GM12891 (cell line): ENCODE results near the gene CTSA.
A peak's percentile ranks its signal among the peaks of the same experiment; 100 is the strongest.

ENCODE experiments used
- DNase-seq: peaks from one replicate; pipeline ENCODE4 v3.0.0; 2011; ENCODE audit warnings: low spot score; ENCODE audit not compliant: insufficient read length
- FAIRE-seq: peaks from 2 replicates; lab custom pipeline; 2011; peaks lifted over from hg19 to GRCh38; lab: Jason Lieb, UNC
- PAX5 ChIP-seq: IDR thresholded peaks from 2 replicates; pipeline ENCODE4 v1.6.1; 2011; ENCODE audit warnings: low read length, moderate library complexity, mild to moderate bottlenecking; ENCODE audit not compliant: insufficient read depth, severe bottlenecking
- POLR2A ChIP-seq: IDR thresholded peaks from 2 replicates; pipeline ENCODE4 v1.6.1; 2011; ENCODE audit warnings: low read depth, low read length, control low read depth
- POLR2AphosphoS5 ChIP-seq: IDR thresholded peaks from 2 replicates; pipeline ENCODE4 v1.6.1; 2011; ENCODE audit warnings: low read depth, low read length, control low read depth
- POU2F2 ChIP-seq: IDR thresholded peaks from 2 replicates; pipeline ENCODE4 v1.6.1; 2011; ENCODE audit warnings: low read depth, mild to moderate bottlenecking, control low read depth, low read length, moderate library complexity
- SPI1 ChIP-seq: IDR thresholded peaks from 2 replicates; pipeline ENCODE4 v1.6.1; 2011; ENCODE audit warnings: low read depth, low read length, control low read depth
- TAF1 ChIP-seq: IDR thresholded peaks from 2 replicates; pipeline ENCODE4 v1.6.1; 2011; ENCODE audit warnings: low read depth, low read length, control low read depth

The CTSA gene

GRCh38 chr20:45945678-45946148, 54.6 kb downstream of the CTSA start:
- no peak for DNase-seq
- no peak for TF ChIP-seq POLR2A
- TF ChIP-seq POU2F2 = no peak
- no peak for TF ChIP-seq POLR2AphosphoS5
- no peak for TF ChIP-seq PAX5
- TF ChIP-seq TAF1 = no peak
- TF ChIP-seq SPI1 = no peak
- no peak for FAIRE-seq

DNA sequence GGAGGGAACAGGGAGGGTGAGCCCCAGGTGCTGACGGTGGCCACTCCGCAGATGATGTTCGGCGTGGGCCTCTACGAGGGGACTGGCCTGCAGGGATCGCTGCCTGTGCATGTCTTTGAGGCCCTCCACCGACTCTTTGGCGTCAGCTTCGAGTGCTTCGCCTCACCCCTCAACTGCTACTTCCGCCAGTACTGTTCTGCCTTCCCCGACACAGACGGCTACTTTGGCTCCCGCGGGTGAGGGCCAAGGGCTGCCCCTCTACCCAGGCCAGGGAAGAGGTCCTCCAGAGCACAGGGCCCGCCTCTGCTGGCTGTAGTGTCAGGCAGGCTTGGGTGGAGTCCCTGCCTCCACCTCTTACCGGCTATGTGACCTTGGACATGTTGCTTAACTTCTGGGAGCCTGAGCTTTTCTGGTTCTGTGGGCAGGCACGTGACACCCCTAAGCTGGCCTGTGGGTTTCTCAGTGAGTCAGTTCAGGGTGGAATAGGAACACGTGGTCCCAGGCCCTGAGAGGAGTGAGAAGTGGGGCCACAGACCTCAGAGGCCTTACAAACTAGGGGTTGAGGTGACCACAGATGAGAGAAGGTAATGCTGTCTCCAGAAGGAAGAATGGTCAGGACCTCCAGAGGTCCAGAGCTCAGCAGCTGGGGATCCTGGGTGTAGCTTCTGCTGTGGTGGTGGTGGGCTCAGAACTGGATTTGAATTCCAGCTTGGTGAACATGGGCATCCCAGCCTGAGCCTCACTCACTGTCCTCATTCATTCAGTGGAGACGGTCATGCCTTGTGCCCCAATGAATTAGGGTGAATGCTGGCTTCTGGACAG, 55.2 kb downstream of the CTSA start:
- TF ChIP-seq POLR2AphosphoS5 = no peak
- no peak for TF ChIP-seq TAF1
- TF ChIP-seq SPI1 = no peak
- TF ChIP-seq POU2F2 = no peak
- no peak for TF ChIP-seq POLR2A
- TF ChIP-seq PAX5 = no peak
- FAIRE-seq (no peak), DNase-seq (no peak)

DNA sequence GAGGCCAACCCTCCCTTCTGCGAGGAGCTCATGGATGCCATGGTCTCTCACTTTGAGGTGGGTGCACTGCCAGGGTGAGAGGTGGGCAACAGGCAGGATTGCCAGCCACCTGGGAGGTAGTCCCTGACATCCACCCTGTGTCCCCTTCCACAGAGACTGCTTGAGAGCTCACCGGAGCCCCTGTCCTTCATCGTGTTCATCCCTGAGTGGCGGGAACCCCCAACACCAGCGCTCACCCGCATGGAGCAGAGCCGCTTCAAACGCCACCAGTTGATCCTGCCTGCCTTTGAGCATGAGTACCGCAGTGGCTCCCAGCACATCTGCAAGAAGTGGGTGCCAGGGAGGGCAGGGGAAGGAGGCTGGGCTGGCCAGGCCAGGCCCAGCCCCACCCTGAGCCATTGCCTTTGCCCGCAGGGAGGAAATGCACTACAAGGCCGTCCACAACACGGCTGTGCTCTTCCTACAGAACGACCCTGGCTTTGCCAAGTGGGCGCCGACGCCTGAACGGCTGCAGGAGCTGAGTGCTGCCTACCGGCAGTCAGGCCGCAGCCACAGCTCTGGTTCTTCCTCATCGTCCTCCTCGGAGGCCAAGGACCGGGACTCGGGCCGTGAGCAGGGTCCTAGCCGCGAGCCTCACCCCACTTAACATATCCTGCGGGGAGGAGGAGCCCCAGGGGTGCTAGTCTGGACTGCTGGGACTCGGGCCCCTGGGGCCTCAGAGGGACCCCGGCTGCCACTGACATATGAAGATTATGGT, 56.2 kb downstream of the CTSA start:
- FAIRE-seq (no peak), DNase-seq (no peak)

GRCh38 chr20:45948261-45948733, 57.2 kb downstream of the CTSA start:
- no peak for DNase-seq
- no peak for FAIRE-seq
- no peak for TF ChIP-seq TAF1
- no peak for TF ChIP-seq PAX5
- TF ChIP-seq SPI1 = no peak
- TF ChIP-seq POLR2A = no peak; the same call in 1 of the 2 replicates
- TF ChIP-seq POU2F2 = no peak; the same call in 1 of the 2 replicates
- no peak for TF ChIP-seq POLR2AphosphoS5

More for the DNA sequence above, 56.2 kb downstream of the CTSA start:
- TF ChIP-seq PAX5 (no peak), POLR2AphosphoS5 (peak; percentile 34), TAF1 (no peak), POLR2A (peak; percentile 36; the same call in 1 of the 2 replicates), POU2F2 (no peak), SPI1 (no peak)
